Parathyroid adenoma (tissue), 2 donors: ENCODE measurements around the gene LPP.

Experiments
- H2AFZ ChIP-seq: fragments of 300-600 bp; sonication (generic); one replicate; pipeline ENCODE4 v1.7.0; 2017; ENCODE audit warnings: antibody characterized with exemption, mild to moderate bottlenecking
- H3K27ac ChIP-seq: fragments of 300-600 bp; sonication (generic); one replicate; pipeline ENCODE4 v1.7.0; 2017
- H3K27me3 ChIP-seq: fragments of 300-600 bp; sonication (generic); one replicate; pipeline ENCODE4 v1.7.0; 2017; ENCODE audit warnings: low read length; ENCODE audit not compliant: control insufficient read depth, insufficient read depth
- H3K36me3 ChIP-seq: fragments of 300-600 bp; sonication (generic); one replicate; pipeline ENCODE4 v1.7.0; 2017; ENCODE audit warnings: low read length; ENCODE audit not compliant: control insufficient read depth, insufficient read depth
- H3K4me1 ChIP-seq: fragments of 300-600 bp; sonication (generic); one replicate; pipeline ENCODE4 v1.7.0; 2017; ENCODE audit warnings: control low read depth
- H3K4me2 ChIP-seq: fragments of 300-600 bp; sonication (generic); one replicate; pipeline ENCODE4 v1.7.0; 2017; ENCODE audit warnings: low read length
- H3K4me3 ChIP-seq: fragments of 300-600 bp; sonication (generic); one replicate; pipeline ENCODE4 v1.7.0; 2017; ENCODE audit warnings: low read depth, low read length
- H3K79me2 ChIP-seq: fragments of 300-600 bp; sonication (generic); one replicate; pipeline ENCODE4 v1.7.0; 2017; ENCODE audit warnings: control low read depth
- H3K9ac ChIP-seq: fragments of 300-600 bp; sonication (generic); one replicate; pipeline ENCODE4 v1.7.0; 2017; ENCODE audit warnings: mild to moderate bottlenecking
- H3K9me3 ChIP-seq: fragments of 300-600 bp; sonication (generic); one replicate; pipeline ENCODE4 v1.7.0; 2017; ENCODE audit warnings: low read length; ENCODE audit not compliant: control insufficient read depth
- TF ChIP-seq, protein P1 (sequence below): fragments of 300-600 bp; sonication (generic); IDR thresholded peaks from one replicate; pipeline ENCODE4 v1.7.0; 2017; ENCODE audit warnings: antibody characterized with exemption, mild to moderate bottlenecking
- donor health status: primary hyperparathyroidism.

Gene LPP

DNA sequence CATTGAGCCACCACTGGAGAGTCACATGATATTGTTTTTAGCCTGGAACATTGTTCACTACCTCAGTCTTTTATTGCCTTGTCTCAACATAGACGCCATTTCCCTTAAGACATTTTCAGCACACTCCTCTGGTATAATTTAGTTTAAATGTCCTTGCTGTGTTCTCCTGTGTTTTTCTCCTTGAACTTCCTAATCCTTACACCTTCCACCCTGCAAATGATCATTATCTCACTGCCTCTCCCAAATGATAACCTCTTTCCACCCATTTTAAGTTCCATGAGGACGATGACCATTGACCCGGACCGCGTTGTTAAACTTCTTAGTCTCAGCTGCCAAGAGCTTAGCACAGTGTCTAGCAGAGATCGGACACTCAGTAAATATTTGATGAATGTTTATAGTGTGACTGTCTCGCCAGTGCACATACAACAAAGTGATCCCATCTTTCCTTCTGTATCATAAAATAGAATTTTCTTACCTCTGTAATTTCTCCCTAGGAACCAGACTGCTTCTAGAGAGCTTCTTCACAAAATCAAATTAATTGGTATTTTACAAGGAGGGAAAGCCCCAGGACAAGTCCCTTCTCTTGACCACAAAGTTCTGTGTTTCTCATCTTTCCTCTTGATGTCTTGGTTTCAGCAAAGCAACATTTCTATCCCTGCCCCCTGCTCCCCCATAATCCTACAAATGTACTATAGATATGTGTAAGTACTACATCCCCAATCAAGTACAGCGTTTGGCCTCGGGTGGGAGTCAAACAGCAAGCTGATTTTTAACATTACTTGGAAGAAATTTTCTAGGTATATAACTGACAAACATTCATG, 429.6 kb downstream of the LPP start:
- no peak overlapping the region for H3K9ac ChIP-seq
- no peaks in the 10 kb centered on the region for H3K36me3 ChIP-seq
- H3K9me3 ChIP-seq, result no peaks in the 10 kb centered on the region
- H3K27ac ChIP-seq, result no peak overlapping the region
- no peaks in the 10 kb centered on the region for H3K27me3 ChIP-seq
- no peak overlapping the region for H3K4me2 ChIP-seq
- TF ChIP-seq, protein P1, sequence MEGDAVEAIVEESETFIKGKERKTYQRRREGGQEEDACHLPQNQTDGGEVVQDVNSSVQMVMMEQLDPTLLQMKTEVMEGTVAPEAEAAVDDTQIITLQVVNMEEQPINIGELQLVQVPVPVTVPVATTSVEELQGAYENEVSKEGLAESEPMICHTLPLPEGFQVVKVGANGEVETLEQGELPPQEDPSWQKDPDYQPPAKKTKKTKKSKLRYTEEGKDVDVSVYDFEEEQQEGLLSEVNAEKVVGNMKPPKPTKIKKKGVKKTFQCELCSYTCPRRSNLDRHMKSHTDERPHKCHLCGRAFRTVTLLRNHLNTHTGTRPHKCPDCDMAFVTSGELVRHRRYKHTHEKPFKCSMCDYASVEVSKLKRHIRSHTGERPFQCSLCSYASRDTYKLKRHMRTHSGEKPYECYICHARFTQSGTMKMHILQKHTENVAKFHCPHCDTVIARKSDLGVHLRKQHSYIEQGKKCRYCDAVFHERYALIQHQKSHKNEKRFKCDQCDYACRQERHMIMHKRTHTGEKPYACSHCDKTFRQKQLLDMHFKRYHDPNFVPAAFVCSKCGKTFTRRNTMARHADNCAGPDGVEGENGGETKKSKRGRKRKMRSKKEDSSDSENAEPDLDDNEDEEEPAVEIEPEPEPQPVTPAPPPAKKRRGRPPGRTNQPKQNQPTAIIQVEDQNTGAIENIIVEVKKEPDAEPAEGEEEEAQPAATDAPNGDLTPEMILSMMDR, result no peak
- H3K4me3 ChIP-seq, result no peak overlapping the region
- H3K79me2 ChIP-seq, result no peaks in the 10 kb centered on the region
- no peak overlapping the region for H2AFZ ChIP-seq
- H3K4me1 ChIP-seq, result peaks cover 2% of the 10 kb centered on the region

DNA sequence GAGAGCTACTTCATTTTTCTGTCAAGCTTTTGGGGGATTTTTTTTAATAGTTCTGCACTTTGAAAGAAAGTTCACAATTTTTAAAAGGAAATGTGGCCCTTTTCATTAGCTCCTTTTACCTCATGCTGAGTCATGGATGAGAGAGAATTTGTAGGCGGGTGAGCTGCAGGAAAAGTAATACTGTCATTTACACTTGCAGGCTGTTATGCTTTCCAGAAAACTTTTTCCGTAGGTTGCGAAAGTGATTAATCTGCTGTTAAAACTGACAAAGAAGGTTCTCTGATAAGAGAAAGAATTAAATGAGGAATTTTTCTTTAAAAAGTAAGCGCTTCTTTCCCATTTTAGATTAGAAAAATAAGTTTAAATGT, 430.2 kb downstream of the LPP start:
- no peaks in the 10 kb centered on the region for H3K36me3 ChIP-seq
- TF ChIP-seq, protein P1, result no peak
- no peaks in the 10 kb centered on the region for H3K79me2 ChIP-seq
- H3K4me1 ChIP-seq, result peaks cover 2% of the 10 kb centered on the region
- H3K27ac ChIP-seq, result no peak overlapping the region
- H3K27me3 ChIP-seq, result no peaks in the 10 kb centered on the region
- no peak overlapping the region for H2AFZ ChIP-seq
- no peak overlapping the region for H3K4me3 ChIP-seq
- H3K9ac ChIP-seq, result no peak overlapping the region
- no peaks in the 10 kb centered on the region for H3K9me3 ChIP-seq
- no peak overlapping the region for H3K4me2 ChIP-seq

DNA sequence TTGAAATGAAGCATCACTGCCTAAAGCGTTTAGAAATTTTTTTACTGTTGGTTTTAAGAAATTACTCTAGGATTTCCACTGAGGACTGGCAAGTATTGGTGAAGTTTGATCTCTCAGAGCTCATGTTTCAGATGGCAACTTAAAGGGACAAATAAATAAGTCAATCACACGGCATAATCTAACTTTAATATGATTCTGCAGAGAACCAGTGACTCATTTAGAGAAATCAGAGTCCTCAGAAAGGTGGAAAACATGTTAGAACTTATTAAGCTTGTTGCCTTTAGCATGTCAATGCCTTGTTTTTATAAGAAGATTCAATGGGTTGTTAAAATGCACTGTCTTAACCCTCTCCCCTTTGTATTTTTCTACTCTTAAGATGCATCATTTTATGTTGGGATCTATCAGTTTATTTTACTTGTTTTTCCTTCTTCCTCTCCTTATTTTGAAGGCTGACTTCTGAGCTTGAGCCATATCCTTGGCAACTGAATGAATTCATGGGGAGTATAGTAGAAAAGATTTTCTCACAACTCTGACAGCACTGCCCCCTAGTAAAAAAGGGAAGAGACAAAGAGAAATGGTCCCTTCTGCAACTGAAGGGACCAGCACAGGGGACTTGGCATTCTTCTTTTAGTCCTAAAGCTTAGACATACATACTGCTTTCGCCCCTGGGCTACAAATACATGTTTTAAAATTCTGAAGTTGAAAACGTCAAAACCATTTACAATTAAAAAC, 431.2 kb downstream of the LPP start:
- Histone ChIP-seq H3K9ac (no peak overlapping the region), H3K4me3 (no peak overlapping the region), H3K4me2 (no peak overlapping the region), H3K36me3 (no peaks in the 10 kb centered on the region), H3K79me2 (no peaks in the 10 kb centered on the region), H3K4me1 (peaks cover 2% of the 10 kb centered on the region), H3K9me3 (no peaks in the 10 kb centered on the region), H3K27ac (no peak overlapping the region), H3K27me3 (no peaks in the 10 kb centered on the region), H2AFZ (no peak overlapping the region)
- TF ChIP-seq, protein P1, result no peak

GRCh38 chr3:188589071-188589470, 435.1 kb downstream of the LPP start:
- Histone ChIP-seq H3K4me2 (no peak overlapping the region), H3K9ac (no peak overlapping the region), H3K9me3 (no peaks in the 10 kb centered on the region), H3K27ac (no peak overlapping the region), H2AFZ (no peak overlapping the region), H3K36me3 (no peaks in the 10 kb centered on the region), H3K4me1 (no peaks in the 10 kb centered on the region), H3K4me3 (no peak overlapping the region), H3K27me3 (no peaks in the 10 kb centered on the region), H3K79me2 (no peaks in the 10 kb centered on the region)
- TF ChIP-seq, protein P1, result no peak
